ENCODE measurements around the gene IER3.

DNA sequence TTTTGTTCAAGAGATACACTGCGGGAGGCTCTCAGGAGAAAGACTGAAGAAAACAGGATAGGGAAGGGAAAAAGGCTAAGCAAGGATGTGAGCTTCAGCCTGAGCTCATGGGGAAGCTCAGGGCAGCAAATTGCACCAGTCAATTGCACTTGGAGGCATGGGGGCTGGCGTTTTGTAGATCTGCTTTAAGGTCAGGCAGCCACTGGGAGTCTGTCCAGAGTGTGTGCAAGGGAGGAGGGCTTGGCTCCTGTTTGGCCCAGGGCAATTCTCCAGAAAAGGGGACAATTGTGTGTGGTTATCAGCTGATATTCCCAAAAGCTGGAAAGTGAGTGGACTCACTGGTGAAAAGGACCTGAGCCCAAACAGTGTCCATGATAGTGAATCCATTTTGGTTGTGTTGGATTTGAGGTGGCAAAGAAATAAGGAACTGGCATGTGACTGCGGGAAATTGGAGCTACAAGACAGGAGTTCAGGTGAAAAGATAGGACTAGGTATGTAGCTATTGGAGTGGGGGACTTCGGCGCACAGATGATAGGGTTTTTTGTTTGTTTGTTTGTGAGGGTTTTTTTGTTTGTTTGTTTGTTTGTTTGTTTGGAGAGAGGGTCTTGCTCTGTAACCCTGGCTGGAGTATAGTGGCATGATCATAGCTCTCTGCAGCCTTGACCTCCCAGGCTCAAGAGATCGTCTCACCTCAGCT, 22.3 kb upstream of the IER3 start:
- TF ChIP-seq POLR2A (IDR thresholded peaks at IDR 0.05) = no peak
- TF ChIP-seq, protein P1, sequence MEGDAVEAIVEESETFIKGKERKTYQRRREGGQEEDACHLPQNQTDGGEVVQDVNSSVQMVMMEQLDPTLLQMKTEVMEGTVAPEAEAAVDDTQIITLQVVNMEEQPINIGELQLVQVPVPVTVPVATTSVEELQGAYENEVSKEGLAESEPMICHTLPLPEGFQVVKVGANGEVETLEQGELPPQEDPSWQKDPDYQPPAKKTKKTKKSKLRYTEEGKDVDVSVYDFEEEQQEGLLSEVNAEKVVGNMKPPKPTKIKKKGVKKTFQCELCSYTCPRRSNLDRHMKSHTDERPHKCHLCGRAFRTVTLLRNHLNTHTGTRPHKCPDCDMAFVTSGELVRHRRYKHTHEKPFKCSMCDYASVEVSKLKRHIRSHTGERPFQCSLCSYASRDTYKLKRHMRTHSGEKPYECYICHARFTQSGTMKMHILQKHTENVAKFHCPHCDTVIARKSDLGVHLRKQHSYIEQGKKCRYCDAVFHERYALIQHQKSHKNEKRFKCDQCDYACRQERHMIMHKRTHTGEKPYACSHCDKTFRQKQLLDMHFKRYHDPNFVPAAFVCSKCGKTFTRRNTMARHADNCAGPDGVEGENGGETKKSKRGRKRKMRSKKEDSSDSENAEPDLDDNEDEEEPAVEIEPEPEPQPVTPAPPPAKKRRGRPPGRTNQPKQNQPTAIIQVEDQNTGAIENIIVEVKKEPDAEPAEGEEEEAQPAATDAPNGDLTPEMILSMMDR (IDR thresholded peaks at IDR 0.05) = no peak

All from stomach (tissue), 4 donors.